Smooth muscle cell (in vitro differentiated cells): ENCODE results near the gene CTCF. TPM values are rescaled to one million over a fixed set of nuclear protein-coding genes. Genes with fewer than 3 reads are reported as not detected.
"Not testable (repeated sequence)": the region's sequence is repeated elsewhere in the genome, so short reads cannot be mapped to it uniquely, and the experiment has no call there.

Source experiments
- DNase-seq: peaks from one replicate; lab custom pipeline; 2025; ENCODE audit not compliant: unreplicated experiment; lab: John Stamatoyannopoulos, UW
- H2AFZ ChIP-seq: fragments of 200-600 bp; sonication (generic); 2 replicates; pipeline ENCODE4 v1.6.0; 2016; ENCODE audit warnings: antibody characterized with exemption, low read depth, mild to moderate bottlenecking
- H3F3A ChIP-seq: fragments of 200-600 bp; sonication (generic); 2 replicates; pipeline ENCODE4 v1.6.0; 2017; ENCODE audit warnings: antibody characterized with exemption, low read depth
- H3K27ac ChIP-seq: fragments of 200-600 bp; sonication (generic); 2 replicates; pipeline ENCODE4 v1.5.1; 2016; ENCODE audit warnings: low read depth, mild to moderate bottlenecking
- H3K27me3 ChIP-seq: fragments of 200-600 bp; sonication (generic); 2 replicates; pipeline ENCODE4 v1.6.1; 2016; ENCODE audit warnings: low read depth, mild to moderate bottlenecking
- H3K36me3 ChIP-seq: fragments of 200-600 bp; sonication (generic); 2 replicates; pipeline ENCODE4 v1.5.1; 2016; ENCODE audit warnings: low read depth
- H3K4me1 ChIP-seq: fragments of 200-600 bp; sonication (generic); 2 replicates; pipeline ENCODE4 v1.5.1; 2016; ENCODE audit warnings: low read depth
- H3K4me2 ChIP-seq: fragments of 200-600 bp; sonication (generic); 2 replicates; pipeline ENCODE4 v1.6.0; 2016; ENCODE audit warnings: mild to moderate bottlenecking
- H3K4me3 ChIP-seq: fragments of 200-600 bp; sonication (generic); 2 replicates; pipeline ENCODE4 v1.5.1; 2016; ENCODE audit warnings: mild to moderate bottlenecking
- H3K79me2 ChIP-seq: fragments of 200-600 bp; sonication (generic); 2 replicates; pipeline ENCODE4 v1.6.0; 2016; ENCODE audit warnings: low read depth, mild to moderate bottlenecking
- H3K9ac ChIP-seq: fragments of 200-600 bp; sonication (generic); 2 replicates; pipeline ENCODE4 v1.6.0; 2016; ENCODE audit warnings: low read depth
- H3K9me3 ChIP-seq: fragments of 200-600 bp; sonication (generic); replicated peaks from 2 replicates; pipeline ENCODE4 v1.5.1; 2016; ENCODE audit warnings: low read depth
- H4K20me1 ChIP-seq: fragments of 200-600 bp; sonication (generic); 2 replicates; pipeline ENCODE4 v1.6.0; 2016; ENCODE audit warnings: low read depth
- CTCF ChIP-seq: fragments of 200-600 bp; sonication (generic); IDR thresholded peaks from 2 replicates; pipeline ENCODE4 v1.5.1; 2017; ENCODE audit warnings: borderline replicate concordance, mild to moderate bottlenecking, antibody characterized with exemption; ENCODE audit not compliant: insufficient read depth, poor library complexity, severe bottlenecking
- WGBS: methylation state at CpG from one replicate; pipeline ENCODE4 v1.1.7; 2016; ENCODE audit warnings: low lambda C conversion rate; 5-methylcytosine and 5-hydroxymethylcytosine counted together
- polyA plus RNA-seq: library from polyadenylated mRNA; unstranded; fragments of >200 nt; fragmentation: Nextera tagmentation; extraction: Ambion mirVana; gene quantifications from 2 replicates; pipeline ENCODE4 v1.2.1, GENCODE V29; 2016
- total RNA-seq: library from RNA; depleted of rRNA; stranded (reverse); fragments of >200 nt; gene quantifications from 2 replicates; pipeline ENCODE4 v1.2.3, GENCODE V29; 2014

Gene CTCF, protein sequence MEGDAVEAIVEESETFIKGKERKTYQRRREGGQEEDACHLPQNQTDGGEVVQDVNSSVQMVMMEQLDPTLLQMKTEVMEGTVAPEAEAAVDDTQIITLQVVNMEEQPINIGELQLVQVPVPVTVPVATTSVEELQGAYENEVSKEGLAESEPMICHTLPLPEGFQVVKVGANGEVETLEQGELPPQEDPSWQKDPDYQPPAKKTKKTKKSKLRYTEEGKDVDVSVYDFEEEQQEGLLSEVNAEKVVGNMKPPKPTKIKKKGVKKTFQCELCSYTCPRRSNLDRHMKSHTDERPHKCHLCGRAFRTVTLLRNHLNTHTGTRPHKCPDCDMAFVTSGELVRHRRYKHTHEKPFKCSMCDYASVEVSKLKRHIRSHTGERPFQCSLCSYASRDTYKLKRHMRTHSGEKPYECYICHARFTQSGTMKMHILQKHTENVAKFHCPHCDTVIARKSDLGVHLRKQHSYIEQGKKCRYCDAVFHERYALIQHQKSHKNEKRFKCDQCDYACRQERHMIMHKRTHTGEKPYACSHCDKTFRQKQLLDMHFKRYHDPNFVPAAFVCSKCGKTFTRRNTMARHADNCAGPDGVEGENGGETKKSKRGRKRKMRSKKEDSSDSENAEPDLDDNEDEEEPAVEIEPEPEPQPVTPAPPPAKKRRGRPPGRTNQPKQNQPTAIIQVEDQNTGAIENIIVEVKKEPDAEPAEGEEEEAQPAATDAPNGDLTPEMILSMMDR
- total RNA-seq (32.4 and 37.3 TPM in 2 replicates), polyA plus RNA-seq (28.4 and 34.8 TPM in 2 replicates)

DNA sequence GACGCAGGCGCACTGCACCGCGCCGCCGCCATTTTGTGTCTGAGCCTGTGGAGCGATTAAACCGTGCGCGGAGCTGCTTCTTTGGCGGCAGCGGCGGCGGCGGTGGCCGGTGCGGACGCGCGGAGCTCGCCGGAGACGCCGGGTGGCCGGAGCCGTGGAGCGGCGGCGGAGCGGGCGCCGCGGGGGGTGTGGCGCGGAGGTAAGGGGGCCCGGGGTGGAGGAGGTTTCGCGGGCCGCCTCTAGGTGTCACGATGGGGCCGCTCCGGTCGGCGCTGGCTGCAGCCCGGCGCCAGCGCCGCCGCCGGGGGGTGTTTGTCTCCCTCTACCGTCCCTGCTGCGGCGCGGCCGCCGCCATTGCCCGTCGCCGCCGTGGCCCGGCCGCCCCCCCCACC lies at the start of gene CTCF:
Gene CTCF, plus strand, starts transcription at position 1 of the 392 bp plus-strand sequence. CDS start 48,307 bp downstream, outside the sequence.
- Histone ChIP-seq H3K4me1 (peaks cover 14% of the 10 kb centered on the region), H3K4me2 (peak within 1 kb of the TSS; percentile 90), H3K4me3 (peak within 1 kb of the TSS; percentile 96), H3K36me3 (no peaks in the 10 kb centered on the region), H2AFZ (peak within 1 kb of the TSS; percentile 96), H4K20me1 (peaks cover 42% of the 10 kb centered on the region), H3F3A (peaks cover 10% of the 10 kb centered on the region), H3K9ac (peak within 1 kb of the TSS; percentile 99), H3K79me2 (peaks cover 58% of the 10 kb centered on the region), H3K27ac (peak within 1 kb of the TSS; percentile 99), H3K9me3 (no peaks in the 10 kb centered on the region), H3K27me3 (no peaks in the 10 kb centered on the region)
- WGBS: under 1% methylated on average over 28 of the region's 62 CpGs
- TF ChIP-seq CTCF: peak; percentile 50
- peak; percentile 95 for DNase-seq

DNA sequence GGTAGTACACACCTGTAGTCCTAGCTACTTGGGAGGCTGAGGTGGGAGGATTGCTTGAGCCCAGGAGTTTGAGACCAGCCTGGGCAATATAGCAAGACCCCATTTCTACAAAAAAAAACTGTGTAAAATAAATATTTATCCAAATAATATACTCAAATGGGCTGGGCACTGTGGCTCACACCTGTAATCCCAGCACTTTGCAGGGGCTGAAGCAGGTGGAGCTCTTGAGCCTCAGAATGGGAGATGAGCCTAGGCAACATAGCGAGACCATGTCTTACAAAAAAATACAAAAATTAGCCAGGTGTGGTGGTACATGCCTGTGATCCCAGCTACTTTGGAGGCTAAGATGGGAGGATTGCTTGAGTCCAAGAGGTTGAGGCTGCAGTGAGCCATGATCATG lies 48.4 kb upstream of the CTCF start:
- 76% methylated on average over 1 of the region's 1 CpG for WGBS
- not testable (repeated sequence) for DNase-seq, H3K4me1 ChIP-seq, H3K9ac ChIP-seq, H3K27ac ChIP-seq, H3K9me3 ChIP-seq, H3K4me2 ChIP-seq, H2AFZ ChIP-seq, H3K36me3 ChIP-seq, H3K27me3 ChIP-seq, H3K4me3 ChIP-seq, H3K79me2 ChIP-seq, H4K20me1 ChIP-seq
- peaks cover 17% of the 10 kb centered on the region for H3F3A ChIP-seq

DNA sequence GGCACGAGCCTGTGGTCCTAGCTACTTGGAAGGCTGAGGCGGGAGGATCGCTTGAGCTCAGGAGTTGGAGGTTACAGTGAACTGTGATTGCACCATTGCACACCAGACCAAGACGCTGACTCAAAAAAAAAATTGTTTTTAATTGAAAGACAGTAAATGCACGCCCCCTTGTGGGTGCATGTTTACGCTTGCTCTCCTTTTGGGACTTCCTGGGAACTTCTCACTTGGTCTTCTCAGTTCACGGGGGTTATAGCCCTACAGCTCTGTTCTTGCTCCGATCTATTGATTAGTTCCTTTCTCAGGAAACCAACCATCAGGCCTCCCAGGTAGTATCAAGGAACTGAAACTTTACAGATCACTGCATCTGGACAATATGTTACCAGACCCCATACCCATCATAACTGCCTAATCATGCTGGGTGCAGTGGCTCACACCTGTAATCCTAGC lies 47.9 kb upstream of the CTCF start:
- TF ChIP-seq CTCF: peak; percentile 61
- peaks cover 3% of the 10 kb centered on the region for H3K4me1 ChIP-seq
- H3K9ac ChIP-seq: no peak overlapping the region
- no peak overlapping the region for H3K4me2 ChIP-seq
- WGBS: 16% methylated on average over 8 of the region's 8 CpGs
- no peak overlapping the region for H3K4me3 ChIP-seq
- H4K20me1 ChIP-seq: no peaks in the 10 kb centered on the region
- H3K27ac ChIP-seq: no peak overlapping the region
- DNase-seq: peak; percentile 8
- H3K27me3 ChIP-seq: no peaks in the 10 kb centered on the region
- no peaks in the 10 kb centered on the region for H3K9me3 ChIP-seq
- H3K36me3 ChIP-seq: no peaks in the 10 kb centered on the region
- no peaks in the 10 kb centered on the region for H3K79me2 ChIP-seq
- no peak overlapping the region for H2AFZ ChIP-seq
- H3F3A ChIP-seq: peaks cover 17% of the 10 kb centered on the region
